DMS 273 (cell line): Measurements from ENCODE around the gene PRPSAP2.
"Not testable (repeated sequence)": the region's sequence is repeated elsewhere in the genome, so short reads cannot be mapped to it uniquely, and the experiment has no call there.

ENCODE experiments used
- DNase-seq: peaks from one replicate; lab custom pipeline; 2025; ENCODE audit not compliant: unreplicated experiment; lab: John Stamatoyannopoulos, UW

Gene PRPSAP2

DNA sequence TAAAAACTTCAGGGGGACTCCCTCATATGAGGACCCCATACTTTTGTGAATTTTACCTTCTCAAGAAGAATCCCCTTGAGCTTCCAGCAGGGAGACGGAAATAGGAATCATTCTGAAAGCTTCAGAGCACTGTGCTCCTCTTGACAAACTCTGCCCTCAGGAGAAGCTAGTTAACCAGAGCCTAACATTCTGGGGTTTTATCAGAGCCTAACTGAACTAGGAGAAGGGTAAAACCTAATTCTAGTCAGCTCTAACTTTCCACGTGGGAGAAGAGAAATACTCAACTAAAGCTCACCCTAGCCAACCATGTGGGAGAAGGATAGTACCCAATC is 80.7 kb downstream of the PRPSAP2 start:
- DNase-seq = no peak

DNA sequence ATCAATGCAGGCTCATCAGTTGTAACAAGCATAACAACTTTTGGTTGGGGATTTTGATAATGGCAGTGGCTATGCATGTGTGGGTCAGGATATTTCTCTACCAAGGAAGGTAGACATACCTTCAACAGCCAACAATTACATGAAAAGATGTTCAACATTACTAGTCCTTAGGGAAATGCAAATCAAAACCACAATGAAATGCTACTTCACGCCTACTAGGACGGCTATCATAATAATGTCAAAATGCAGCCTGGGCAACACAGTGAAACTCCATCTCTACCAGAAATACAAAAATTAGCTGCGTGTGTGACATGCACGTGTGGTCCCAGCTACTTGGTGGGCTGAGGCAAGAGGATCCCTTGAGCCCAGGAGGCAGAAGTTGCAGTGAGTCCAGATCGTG is 86.7 kb downstream of the PRPSAP2 start:
- no peak for DNase-seq

GRCh38 chr17:18946536-18946935 is 88.6 kb downstream of the PRPSAP2 start:
- no peak for DNase-seq

GRCh38 chr17:18947866-18948265 is 89.9 kb downstream of the PRPSAP2 start:
- no peak for DNase-seq

GRCh38 chr17:18948476-18949006 is 90.6 kb downstream of the PRPSAP2 start:
- no peak for DNase-seq

GRCh38 chr17:18949566-18949965 is 91.6 kb downstream of the PRPSAP2 start:
- no peak for DNase-seq

GRCh38 chr17:18950346-18950745 is 92.4 kb downstream of the PRPSAP2 start:
- no peak for DNase-seq

GRCh38 chr17:18950944-18951905 is 93.3 kb downstream of the PRPSAP2 start:
- DNase-seq = no peak

DNA sequence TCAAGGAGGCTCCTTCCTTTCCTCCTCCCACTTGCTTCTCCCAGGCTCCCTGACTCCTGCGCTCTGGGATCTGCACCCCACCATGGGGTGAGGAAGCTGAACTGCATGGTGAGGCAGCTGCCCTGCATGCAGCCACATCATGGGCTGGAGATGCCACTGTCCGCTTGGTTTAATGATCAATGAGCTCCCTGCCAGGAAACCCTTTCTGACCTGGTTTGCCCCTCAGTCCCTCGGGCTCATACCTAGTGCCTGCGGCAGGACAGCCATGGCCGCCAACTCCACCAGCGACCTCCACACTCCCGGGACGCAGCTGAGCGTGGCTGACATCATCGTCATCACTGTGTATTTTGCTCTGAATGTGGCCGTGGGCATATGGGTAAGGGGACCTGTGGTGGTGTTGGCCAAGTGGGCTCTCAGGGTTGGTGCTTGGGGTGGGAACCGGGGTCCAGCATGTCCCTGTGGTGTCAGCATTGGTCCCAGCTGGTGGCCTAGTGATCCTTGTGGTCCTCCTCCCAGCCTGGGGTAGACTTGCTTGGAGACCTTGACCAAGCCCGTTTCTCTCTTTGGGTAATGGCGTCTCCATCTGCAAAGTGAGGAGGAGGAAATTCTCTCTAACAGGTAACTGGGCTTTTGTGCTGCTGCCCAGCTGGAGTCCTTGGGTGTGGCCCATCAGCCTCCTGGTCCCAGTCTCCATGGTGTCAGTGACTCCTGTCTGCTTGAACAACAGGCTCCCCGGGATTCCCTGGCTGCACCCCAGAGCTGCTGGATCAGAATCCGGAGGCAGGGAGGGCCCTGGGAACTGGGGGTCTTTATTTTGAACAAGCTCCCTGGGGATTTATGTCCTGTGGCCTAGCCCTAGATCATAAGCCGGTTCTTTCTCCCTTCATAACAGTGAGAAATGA is 94.3 kb downstream of the PRPSAP2 start, which contains the start of gene SLC5A10:
Gene SLC5A10 (plus strand): TSS at position 225 of the 902 bp plus-strand sequence. CDS start 41 bp downstream, at position 266.
- peak; percentile 28 for DNase-seq

DNA sequence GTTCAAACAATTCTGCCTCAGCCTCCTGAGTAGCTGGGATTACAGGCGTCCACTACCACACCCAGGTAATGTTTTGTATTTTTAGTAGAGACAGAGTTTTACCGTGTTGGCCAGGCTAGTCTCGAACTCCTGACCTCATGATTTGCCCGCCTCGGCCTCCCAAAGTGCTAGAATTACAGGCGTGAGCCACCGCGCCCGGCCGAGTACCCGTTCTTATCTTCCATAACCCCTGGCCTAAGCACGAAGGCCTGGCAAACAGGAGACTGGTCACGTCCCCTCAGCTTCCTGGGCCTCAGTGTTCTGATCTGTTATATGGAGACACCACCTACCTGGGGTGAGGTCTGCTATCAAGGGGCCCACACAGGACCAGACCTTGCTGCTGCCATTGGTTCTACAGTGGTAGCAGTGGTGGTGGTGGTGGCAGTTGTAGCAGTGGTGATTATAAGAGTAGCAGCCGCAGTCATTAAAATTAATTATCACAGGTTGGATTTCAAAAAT is 95.3 kb downstream of the PRPSAP2 start:
- no peak for DNase-seq

DNA sequence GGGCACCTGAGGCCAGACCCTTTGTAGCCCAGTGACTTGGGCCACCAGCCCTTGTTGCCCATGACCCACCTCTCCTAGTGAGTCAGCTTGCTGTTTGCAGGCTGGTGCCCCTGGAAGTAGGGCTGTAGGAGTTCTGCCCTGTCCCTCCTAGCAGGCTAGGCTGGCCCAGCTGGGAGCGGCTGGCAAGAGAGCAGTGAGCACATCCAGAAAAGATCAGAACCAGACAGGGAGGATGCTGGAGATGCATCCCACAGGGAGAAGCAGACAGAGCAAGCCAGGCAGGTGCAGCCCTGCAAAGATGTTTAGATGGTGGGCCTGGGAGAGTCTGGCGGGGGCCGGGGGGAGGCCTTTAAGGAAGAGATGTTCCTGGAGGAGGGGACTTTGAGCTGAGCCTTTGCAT is 96.4 kb downstream of the PRPSAP2 start:
- no peak for DNase-seq

- no peak for DNase-seq
Measured at GRCh38 chr17:18955009-18955408, 97.1 kb downstream of the PRPSAP2 start.

DNA sequence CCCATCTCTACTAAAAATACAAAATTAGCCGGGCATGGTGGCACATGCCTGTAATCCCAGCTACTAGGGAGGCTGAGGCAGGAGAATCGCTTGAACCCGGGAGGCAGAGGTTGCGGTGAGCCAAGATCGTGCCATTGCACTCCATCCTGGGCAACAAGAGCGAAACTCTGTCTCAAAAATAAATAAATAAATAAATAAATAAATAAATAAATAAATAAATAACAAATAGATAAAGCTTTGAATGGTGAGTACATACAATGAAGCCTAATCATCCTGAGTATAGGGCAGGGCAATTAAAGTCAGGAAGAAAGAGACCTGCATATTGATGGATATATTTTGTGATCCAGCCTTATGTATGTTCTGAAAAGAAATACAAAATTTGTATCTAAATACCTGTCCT is 98.1 kb downstream of the PRPSAP2 start:
- not testable (repeated sequence) for DNase-seq

GRCh38 chr17:18956581-18956980 is 98.7 kb downstream of the PRPSAP2 start:
- DNase-seq = no peak

DNA sequence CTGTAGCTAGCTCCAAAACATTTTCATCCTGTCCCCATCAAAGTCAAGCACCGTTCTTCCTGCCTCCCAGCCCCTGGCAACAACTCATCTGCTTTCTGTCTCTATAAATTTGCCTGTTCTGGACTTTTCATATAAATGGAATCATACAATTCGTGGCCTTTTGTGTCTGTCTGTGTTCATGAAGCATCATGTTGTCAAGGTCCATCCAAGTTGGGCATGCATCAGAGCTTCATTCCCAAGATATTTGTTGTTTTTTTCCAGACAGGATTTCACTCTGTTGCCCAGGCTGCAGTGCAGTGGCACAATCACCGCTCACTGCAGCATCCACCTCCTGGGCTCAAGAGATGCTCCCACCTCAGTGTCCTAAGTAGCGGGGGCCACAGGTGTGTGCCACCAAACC is 99.9 kb downstream of the PRPSAP2 start:
- DNase-seq = no peak

DNA sequence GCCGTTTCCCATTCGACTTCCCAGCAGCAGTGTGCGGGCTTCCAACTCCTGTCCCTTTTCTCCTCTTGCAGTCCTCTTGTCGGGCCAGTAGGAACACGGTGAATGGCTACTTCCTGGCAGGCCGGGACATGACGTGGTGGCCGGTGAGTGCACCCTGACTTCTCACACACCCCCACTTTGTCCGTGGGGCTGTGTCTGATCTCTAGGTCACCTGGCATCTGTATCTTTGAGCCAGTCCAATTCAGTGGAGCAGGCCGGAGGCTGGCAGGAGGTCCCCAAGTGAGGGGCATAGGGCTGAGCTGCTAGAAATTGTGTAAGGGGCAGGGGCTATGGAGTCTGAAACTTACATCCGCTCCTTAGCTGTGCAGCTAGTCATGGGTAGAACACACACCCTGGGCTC is 100.7 kb downstream of the PRPSAP2 start:
- DNase-seq = no peak

DNA sequence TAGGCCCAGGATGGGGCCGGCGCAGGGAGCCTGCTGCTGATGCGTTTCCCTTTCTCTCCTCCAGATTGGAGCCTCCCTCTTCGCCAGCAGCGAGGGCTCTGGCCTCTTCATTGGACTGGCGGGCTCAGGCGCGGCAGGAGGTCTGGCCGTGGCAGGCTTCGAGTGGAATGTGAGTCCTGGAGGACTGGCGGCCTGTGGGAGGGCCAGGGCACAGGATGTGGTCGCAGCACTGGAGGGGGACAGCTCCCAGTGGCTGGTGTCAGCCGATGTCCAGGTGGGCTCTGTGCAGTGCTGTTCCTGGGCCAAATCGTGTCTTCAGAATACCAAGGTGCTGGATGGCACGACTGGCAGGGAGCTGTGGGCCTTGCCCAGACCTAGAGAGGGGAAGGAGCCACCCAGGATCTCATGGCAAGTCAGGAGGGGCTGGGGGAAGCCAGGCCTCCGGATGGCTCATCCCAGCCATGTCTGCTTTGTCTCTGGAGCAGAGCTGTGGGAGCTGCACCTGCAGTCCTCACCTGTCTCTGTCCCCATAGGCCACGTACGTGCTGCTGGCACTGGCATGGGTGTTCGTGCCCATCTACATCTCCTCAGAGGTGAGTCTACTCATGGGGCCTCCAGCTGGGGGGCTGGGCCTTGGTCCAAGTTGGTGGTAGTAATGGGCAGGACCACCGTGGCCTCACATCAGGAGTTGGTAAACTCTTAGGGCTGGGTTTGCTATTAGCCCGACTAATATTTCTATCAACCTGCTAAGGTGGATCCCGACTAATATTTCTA is 101.3 kb downstream of the PRPSAP2 start:
- no peak for DNase-seq

GRCh38 chr17:18959845-18960240 is 101.9 kb downstream of the PRPSAP2 start:
- DNase-seq = no peak

- DNase-seq = no peak
Measured at GRCh38 chr17:18960241-18960665, 102.3 kb downstream of the PRPSAP2 start.

- peak; percentile 79 for DNase-seq
Measured at GRCh38 chr17:18960803-18961511, 103.0 kb downstream of the PRPSAP2 start.
